HEK293 (cell line): ENCODE data around the gene BCL2.

Experiments
- OVOL3 ChIP-seq: fragments of 450-650 bp; formaldehyde crosslinking; IDR thresholded peaks from 2 replicates; pipeline ENCODE4 v1.5.1; 2016; ENCODE audit warnings: missing biosample characterization, missing genetic modification characterization
- SCRT1 ChIP-seq: fragments of 450-650 bp; formaldehyde crosslinking; IDR thresholded peaks from 2 replicates; pipeline ENCODE4 v1.5.1; 2016; ENCODE audit warnings: missing biosample characterization, missing genetic modification characterization, borderline replicate concordance
- YY1 ChIP-seq: fragments of 450-650 bp; formaldehyde crosslinking; IDR thresholded peaks from 2 replicates; pipeline ENCODE4 v1.5.1; 2018; ENCODE audit warnings: missing biosample characterization, missing genetic modification characterization
- ZBTB21 ChIP-seq: fragments of 450-650 bp; formaldehyde crosslinking; IDR thresholded peaks from 2 replicates; pipeline ENCODE4 v1.5.1; 2017; ENCODE audit warnings: missing biosample characterization, missing genetic modification characterization
- ZBTB8A ChIP-seq: fragments of 450-650 bp; formaldehyde crosslinking; IDR thresholded peaks from 2 replicates; pipeline ENCODE4 v1.5.1; 2016; ENCODE audit warnings: missing biosample characterization, missing genetic modification characterization
- ZNF140 ChIP-seq: fragments of 450-650 bp; formaldehyde crosslinking; IDR thresholded peaks from 2 replicates; pipeline ENCODE4 v1.5.1; 2016; ENCODE audit warnings: missing biosample characterization, missing genetic modification characterization
- ZNF433 ChIP-seq: fragments of 450-650 bp; formaldehyde crosslinking; IDR thresholded peaks from 2 replicates; pipeline ENCODE4 v1.5.1; 2016; ENCODE audit warnings: missing biosample characterization, missing genetic modification characterization, low read depth
- TF ChIP-seq, protein P1 (sequence below): fragments of 450-650 bp; formaldehyde crosslinking; IDR thresholded peaks from 2 replicates; pipeline ENCODE4 v1.5.1; 2016; ENCODE audit warnings: missing biosample characterization, missing genetic modification characterization
- TF ChIP-seq, protein P2 (sequence below): fragments of 450-650 bp; formaldehyde crosslinking; IDR thresholded peaks from 2 replicates; pipeline ENCODE4 v1.5.1; 2016; ENCODE audit warnings: missing biosample characterization, missing genetic modification characterization

DNA sequence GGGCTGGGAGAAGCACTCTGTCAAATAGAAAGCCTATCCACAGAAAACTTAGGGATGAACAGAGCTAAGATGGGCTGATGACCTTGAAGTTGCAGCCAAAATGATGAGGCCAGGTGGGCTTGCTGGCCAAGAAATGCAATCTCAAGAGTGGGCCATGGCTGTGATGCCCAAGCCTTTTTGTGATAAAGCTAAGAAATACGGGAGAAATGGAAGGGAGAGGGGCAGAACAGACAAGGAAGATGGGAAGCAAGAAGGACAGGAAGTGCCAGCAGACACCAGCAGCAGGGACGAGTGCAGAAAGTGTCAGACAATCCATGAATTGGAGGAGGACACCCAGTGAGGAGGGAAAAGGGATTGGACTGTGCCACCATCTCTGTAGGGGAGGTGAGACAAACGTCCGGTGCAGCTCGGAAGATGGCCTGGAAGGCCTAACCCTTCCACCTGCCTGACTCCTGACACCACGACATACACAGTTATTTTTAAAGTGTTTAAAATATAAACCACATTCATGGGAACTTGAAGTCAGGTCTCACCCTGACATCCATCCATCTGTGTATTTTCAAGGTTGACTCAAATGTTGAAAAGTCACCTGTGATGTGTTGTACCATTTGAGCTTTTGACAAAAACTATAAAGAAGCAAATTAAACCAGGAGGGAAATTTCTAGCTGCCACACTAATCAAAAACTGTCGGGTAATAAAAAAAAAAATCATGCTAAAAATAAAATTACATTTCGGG lies 105.5 kb downstream of the BCL2 start:
- no peak for TF ChIP-seq ZNF433 (tag by site-specific recombination)
- TF ChIP-seq ZNF140 (tag by site-specific recombination): no peak
- TF ChIP-seq, protein P1, sequence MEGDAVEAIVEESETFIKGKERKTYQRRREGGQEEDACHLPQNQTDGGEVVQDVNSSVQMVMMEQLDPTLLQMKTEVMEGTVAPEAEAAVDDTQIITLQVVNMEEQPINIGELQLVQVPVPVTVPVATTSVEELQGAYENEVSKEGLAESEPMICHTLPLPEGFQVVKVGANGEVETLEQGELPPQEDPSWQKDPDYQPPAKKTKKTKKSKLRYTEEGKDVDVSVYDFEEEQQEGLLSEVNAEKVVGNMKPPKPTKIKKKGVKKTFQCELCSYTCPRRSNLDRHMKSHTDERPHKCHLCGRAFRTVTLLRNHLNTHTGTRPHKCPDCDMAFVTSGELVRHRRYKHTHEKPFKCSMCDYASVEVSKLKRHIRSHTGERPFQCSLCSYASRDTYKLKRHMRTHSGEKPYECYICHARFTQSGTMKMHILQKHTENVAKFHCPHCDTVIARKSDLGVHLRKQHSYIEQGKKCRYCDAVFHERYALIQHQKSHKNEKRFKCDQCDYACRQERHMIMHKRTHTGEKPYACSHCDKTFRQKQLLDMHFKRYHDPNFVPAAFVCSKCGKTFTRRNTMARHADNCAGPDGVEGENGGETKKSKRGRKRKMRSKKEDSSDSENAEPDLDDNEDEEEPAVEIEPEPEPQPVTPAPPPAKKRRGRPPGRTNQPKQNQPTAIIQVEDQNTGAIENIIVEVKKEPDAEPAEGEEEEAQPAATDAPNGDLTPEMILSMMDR: no peak
- TF ChIP-seq, protein P2, sequence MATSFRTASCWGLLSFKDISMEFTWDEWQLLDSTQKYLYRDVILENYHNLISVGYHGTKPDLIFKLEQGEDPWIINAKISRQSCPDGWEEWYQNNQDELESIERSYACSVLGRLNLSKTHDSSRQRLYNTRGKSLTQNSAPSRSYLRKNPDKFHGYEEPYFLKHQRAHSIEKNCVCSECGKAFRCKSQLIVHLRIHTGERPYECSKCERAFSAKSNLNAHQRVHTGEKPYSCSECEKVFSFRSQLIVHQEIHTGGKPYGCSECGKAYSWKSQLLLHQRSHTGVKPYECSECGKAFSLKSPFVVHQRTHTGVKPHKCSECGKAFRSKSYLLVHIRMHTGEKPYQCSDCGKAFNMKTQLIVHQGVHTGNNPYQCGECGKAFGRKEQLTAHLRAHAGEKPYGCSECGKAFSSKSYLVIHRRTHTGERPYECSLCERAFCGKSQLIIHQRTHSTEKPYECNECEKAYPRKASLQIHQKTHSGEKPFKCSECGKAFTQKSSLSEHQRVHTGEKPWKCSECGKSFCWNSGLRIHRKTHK: no peak
- no peak for TF ChIP-seq YY1 (tag by site-specific recombination)
- TF ChIP-seq OVOL3 (tag by site-specific recombination): no peak
- TF ChIP-seq SCRT1 (tag by site-specific recombination): no peak
- no peak for TF ChIP-seq ZBTB21 (tag by site-specific recombination)
- no peak for TF ChIP-seq ZBTB8A
